ENCODE results near the gene CHRM4. TPM values are rescaled to one million over a fixed set of nuclear protein-coding genes. Genes with fewer than 3 reads are reported as not detected.

Gene CHRM4
- total RNA-seq, 1 experiment from 2014 or later, result 1.1 TPM

- ChIA-PET CTCF (interaction anchor here (1.0 kb wide), 1 partner anchor 27 kb away, joined by 3 read pairs; no protein-coding TSS in a partner anchor), POLR2A (no interaction called here)
- TF ChIP-seq EGR1 (IDR thresholded peaks at IDR 0.05; ENCODE audit: low read depth) (no peak), POLR2AphosphoS5 (IDR thresholded peaks at IDR 0.05; ENCODE audit: low read depth, low read length) (no peak), REST (IDR thresholded peaks at IDR 0.05; ENCODE audit: low read depth) (no peak), YY1 (IDR thresholded peaks at IDR 0.05; ENCODE audit: extremely low read depth, insufficient replicate concordance, low read depth, low read length) (no peak), EZH2 (IDR thresholded peaks at IDR 0.05) (no peak), CEBPB (IDR thresholded peaks at IDR 0.05; ENCODE audit: low read depth) (no peak), ELF1 (IDR thresholded peaks at IDR 0.05; ENCODE audit: borderline replicate concordance, low read depth) (no peak), EZH2phosphoT487 (IDR thresholded peaks at IDR 0.05; ENCODE audit: borderline replicate concordance) (no peak), SIN3A (IDR thresholded peaks at IDR 0.05; ENCODE audit: low read depth) (no peak), SP1 (IDR thresholded peaks at IDR 0.05; ENCODE audit: low read depth) (no peak), JUND (IDR thresholded peaks at IDR 0.05) (no peak), ZNF274 (IDR thresholded peaks at IDR 0.05; ENCODE audit: low read depth, low read length) (no peak)
- TF ChIP-seq, protein P1, sequence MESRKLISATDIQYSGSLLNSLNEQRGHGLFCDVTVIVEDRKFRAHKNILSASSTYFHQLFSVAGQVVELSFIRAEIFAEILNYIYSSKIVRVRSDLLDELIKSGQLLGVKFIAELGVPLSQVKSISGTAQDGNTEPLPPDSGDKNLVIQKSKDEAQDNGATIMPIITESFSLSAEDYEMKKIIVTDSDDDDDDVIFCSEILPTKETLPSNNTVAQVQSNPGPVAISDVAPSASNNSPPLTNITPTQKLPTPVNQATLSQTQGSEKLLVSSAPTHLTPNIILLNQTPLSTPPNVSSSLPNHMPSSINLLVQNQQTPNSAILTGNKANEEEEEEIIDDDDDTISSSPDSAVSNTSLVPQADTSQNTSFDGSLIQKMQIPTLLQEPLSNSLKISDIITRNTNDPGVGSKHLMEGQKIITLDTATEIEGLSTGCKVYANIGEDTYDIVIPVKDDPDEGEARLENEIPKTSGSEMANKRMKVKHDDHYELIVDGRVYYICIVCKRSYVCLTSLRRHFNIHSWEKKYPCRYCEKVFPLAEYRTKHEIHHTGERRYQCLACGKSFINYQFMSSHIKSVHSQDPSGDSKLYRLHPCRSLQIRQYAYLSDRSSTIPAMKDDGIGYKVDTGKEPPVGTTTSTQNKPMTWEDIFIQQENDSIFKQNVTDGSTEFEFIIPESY (IDR thresholded peaks at IDR 0.05; ENCODE audit: extremely low read depth, insufficient replicate concordance, low read length), result no peak
- TF ChIP-seq, protein P2, sequence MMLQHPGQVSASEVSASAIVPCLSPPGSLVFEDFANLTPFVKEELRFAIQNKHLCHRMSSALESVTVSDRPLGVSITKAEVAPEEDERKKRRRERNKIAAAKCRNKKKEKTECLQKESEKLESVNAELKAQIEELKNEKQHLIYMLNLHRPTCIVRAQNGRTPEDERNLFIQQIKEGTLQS (IDR thresholded peaks at IDR 0.05), result no peak
Observed at GRCh38 chr11:46378811-46379481, 12.6 kb downstream of the CHRM4 start.

More at GRCh38 chr11:46378811-46379481, 12.6 kb downstream of the CHRM4 start:
- no peaks in the 10 kb centered on the region for H4K20me1 ChIP-seq (ENCODE audit: insufficient read depth)
- no peak overlapping the region for H3K4me2 ChIP-seq (ENCODE audit: low read length)
- H3K79me2 ChIP-seq (ENCODE audit: insufficient read depth, low read length), result peaks cover 12% of the 10 kb centered on the region; the same call in 1 of the 2 replicates
- no peak overlapping the region for H3K4me3 ChIP-seq (replicated peaks in 1 of 2; ENCODE audit: low read depth in 1 of 2, low read length in 2 of 2)
- ATAC-seq (no peak), DNase-seq (ENCODE audit: low read depth, low spot score) (no peak)
- intact Hi-C loops (cut with micrococcal nuclease), result no loop called here
- H3K4me1 ChIP-seq (ENCODE audit: control insufficient read depth in 1 of 2, insufficient read depth in 2 of 2, low read length in 2 of 2), result peaks cover 19 to 45% of the 10 kb centered on the region in 2 experiments
- no TSS peak for BruUV-seq (replicated peaks)
- no peaks in the 10 kb centered on the region for H3K9me3 ChIP-seq (ENCODE audit: control insufficient read depth in 1 of 2, insufficient read depth in 1 of 2, low read depth in 1 of 2, low read length in 2 of 2)
- no peak overlapping the region for H3K9ac ChIP-seq (ENCODE audit: low read length)
- H2AFZ ChIP-seq (ENCODE audit: low read depth, low read length, poor library complexity, severe bottlenecking), result no peak overlapping the region
- H3K27me3 ChIP-seq (ENCODE audit: insufficient read depth, low read length), result no peaks in the 10 kb centered on the region
- peaks cover 0 to 4% of the 10 kb centered on the region in 2 experiments; a peak in 2 of 4 replicates for H3K36me3 ChIP-seq (ENCODE audit: control insufficient read depth in 1 of 2, insufficient read depth in 2 of 2, low read length in 2 of 2)
- H3K27ac ChIP-seq (ENCODE audit: low read depth, low read length), result peak overlapping the region; percentile 96
- RAD21 ChIA-PET (ENCODE audit: low non-redundant PET in 1 of 2, low total read pairs in 2 of 2, uncharacterized antibody in 2 of 2, unreplicated experiment in 2 of 2), result no interaction called here
- H3K9me2 ChIP-seq (ENCODE audit: insufficient read depth), result no peaks in the 10 kb centered on the region

All from HCT116 (cell line).